Regular cardiac myocyte (primary cell): ENCODE results near the gene RNU2-1. TPM values are rescaled to one million over a fixed set of nuclear protein-coding genes. Genes with fewer than 3 reads are reported as not detected.

ENCODE experiments used
- total RNA-seq: library from RNA; depleted of rRNA; stranded (reverse); fragments of >200 nt; gene quantifications from 2 replicates; pipeline ENCODE4 v1.2.3, GENCODE V29; 2014

RNU2-1 gene
- not detected in 2 replicates for total RNA-seq

GRCh38 chr17:43233877-43234276, at the start of gene RNU2-1:
Gene RNU2-1 (minus strand): TSS chr17:43233977.

GRCh38 chr17:43228020-43228782, 5.6 kb downstream of the RNU2-1 start, which contains the start of gene CCDC200:
Gene CCDC200 (minus strand): TSS chr17:43228623. CDS start chr17:43228554, 69 bp downstream.

GRCh38 chr17:43211480-43212402, 22.0 kb downstream of the RNU2-1 start, which contains the start of gene TMEM106A:
Gene TMEM106A (plus strand): TSS chr17:43211875. CDS start chr17:43213042, 1,167 bp downstream.

Other genes starting within 250 kb of the RNU2-1 start
- gene RPL27, start 235.6 kb downstream of the RNU2-1 start, total RNA-seq, result 1,034 and 1,254 TPM in 2 replicates
- gene IFI35, start 227.2 kb downstream of the RNU2-1 start, total RNA-seq, result 16.7 and 20.6 TPM in 2 replicates
- 115 and 147 TPM in 2 replicates for gene VAT1, start 211.6 kb downstream of the RNU2-1 start, total RNA-seq
- gene RND2, start 208.7 kb downstream of the RNU2-1 start, total RNA-seq, result 0.19 and 0.28 TPM in 2 replicates
- 5.4 and 33.7 TPM in 2 replicates for gene BRCA1, start 108.6 kb downstream of the RNU2-1 start, total RNA-seq
- 111 and 114 TPM in 2 replicates for gene NBR1, start 62.8 kb downstream of the RNU2-1 start, total RNA-seq
- gene TMEM106A, start 22.1 kb downstream of the RNU2-1 start, total RNA-seq, result 2.5 and 4.6 TPM in 2 replicates
- gene CCDC200, start 5.4 kb downstream of the RNU2-1 start, total RNA-seq, result not detected in 2 replicates
- 11.9 and 22.0 TPM in 2 replicates for gene ARL4D, start 165.0 kb upstream of the RNU2-1 start, total RNA-seq
- gene DHX8, start 250.0 kb upstream of the RNU2-1 start, total RNA-seq, result 33.0 and 46.6 TPM in 2 replicates